ENCODE measurements around the gene ZNF689. TPM values are rescaled to one million over a fixed set of nuclear protein-coding genes. Genes with fewer than 3 reads are reported as not detected.

ZNF689 gene
- total RNA-seq, 4 donors from 2014 or later: 9.7 to 14.7 (median 11.8) TPM

DNA sequence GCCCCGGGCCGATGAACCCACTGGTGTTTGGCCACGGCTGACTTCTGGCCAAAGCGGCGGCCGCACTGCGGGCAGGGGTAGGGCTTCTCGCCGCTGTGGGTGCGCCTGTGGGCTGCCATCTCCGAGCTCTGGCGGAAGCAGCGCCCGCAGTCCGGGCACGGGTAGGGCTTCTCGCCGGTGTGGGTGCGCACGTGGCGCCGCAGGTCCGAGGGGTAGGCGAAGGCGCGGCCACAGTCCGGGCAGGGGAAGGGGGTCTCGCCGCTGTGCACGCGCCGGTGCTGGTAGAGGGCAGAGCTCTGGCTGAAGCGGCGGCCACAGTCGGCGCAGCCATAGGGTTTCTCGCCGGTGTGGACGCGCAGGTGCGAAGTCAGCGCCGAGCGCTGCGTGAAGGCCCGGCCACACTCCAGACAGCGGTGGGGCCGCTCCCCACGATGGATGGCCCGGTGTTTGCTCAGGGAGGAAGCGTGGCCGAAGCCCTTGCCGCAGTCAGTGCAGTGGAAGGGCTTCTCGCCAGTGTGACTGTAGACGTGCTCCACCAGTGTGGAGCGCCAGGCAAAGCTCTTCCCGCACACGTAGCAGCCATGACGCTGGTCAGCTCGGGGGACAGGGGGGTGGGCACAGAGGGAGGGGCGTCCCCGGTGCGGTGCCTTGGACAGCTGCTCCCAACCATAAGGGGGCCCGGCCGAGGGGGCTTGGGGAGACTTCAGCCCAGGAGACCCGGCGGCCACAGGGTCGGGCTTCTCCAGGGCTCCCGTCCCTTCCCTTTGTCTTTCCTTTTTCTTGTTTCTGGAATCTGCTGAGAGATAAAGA is 54.7 kb downstream of the ZNF689 start:
- H3K4me1 ChIP-seq: peaks cover 6 to 13% of the 10 kb centered on the region in 2 donors
- TF ChIP-seq, protein P1, sequence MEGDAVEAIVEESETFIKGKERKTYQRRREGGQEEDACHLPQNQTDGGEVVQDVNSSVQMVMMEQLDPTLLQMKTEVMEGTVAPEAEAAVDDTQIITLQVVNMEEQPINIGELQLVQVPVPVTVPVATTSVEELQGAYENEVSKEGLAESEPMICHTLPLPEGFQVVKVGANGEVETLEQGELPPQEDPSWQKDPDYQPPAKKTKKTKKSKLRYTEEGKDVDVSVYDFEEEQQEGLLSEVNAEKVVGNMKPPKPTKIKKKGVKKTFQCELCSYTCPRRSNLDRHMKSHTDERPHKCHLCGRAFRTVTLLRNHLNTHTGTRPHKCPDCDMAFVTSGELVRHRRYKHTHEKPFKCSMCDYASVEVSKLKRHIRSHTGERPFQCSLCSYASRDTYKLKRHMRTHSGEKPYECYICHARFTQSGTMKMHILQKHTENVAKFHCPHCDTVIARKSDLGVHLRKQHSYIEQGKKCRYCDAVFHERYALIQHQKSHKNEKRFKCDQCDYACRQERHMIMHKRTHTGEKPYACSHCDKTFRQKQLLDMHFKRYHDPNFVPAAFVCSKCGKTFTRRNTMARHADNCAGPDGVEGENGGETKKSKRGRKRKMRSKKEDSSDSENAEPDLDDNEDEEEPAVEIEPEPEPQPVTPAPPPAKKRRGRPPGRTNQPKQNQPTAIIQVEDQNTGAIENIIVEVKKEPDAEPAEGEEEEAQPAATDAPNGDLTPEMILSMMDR (IDR thresholded peaks at IDR 0.05): peak in 1 of 6 experiments; percentile 2
- no peak for TF ChIP-seq POLR2A (IDR thresholded peaks at IDR 0.05)
- intact Hi-C loops (cut with DNase I): no loop called here
- no peaks in the 10 kb centered on the region for H3K9me3 ChIP-seq
- H3K27ac ChIP-seq: no peak overlapping the region
- H3K4me3 ChIP-seq (replicated peaks in 1 of 3): no peak overlapping the region
- H3K27me3 ChIP-seq: no peaks in the 10 kb centered on the region
- no peak for DNase-seq
- H3K36me3 ChIP-seq: peaks cover 11% of the 10 kb centered on the region in 2 donors
- 95 to 96% methylated on average over 20 to 40 of the region's 69 CpGs for WGBS, 2 donors

DNA sequence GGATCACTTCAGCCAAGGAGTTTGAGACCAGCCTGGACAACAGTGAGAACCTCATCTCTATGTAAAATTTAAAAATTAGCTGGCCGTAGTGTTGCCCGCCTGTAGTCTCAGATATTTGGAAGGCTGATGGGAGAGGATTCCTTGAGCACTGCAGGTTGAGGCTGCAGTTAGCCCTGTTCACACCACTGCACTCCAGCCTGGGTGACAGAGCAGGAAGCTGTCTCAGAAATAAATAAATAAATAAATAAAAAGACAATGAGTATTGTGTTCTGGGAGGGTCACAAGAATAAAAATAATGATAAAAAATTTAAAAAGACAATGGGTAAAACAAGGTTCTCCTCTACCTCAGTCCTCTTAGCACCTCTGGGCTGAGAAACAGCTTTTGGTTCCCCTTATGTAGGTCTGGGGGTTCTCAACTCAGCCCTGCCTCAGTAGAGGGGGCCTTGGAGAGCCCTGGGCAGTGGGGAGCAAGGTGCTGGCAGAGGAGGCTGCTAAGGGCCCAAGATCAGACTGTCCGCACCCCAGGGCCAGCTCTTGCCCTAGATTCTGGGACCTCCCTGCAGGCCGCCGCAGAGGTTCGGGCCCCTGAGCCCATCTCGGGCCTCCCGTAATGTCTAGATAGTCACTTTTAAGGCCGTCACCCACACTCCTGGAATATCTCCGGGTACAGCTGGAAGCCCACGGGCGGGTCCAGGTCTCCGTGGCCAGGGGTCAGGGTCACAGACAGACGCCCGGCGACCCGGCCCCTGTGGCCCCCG is 55.5 kb downstream of the ZNF689 start:
- H3K4me1 ChIP-seq: peaks cover 6 to 13% of the 10 kb centered on the region in 2 donors
- no peak overlapping the region for H3K27ac ChIP-seq
- DNase-seq: no peak
- intact Hi-C loops (cut with DNase I): no loop called here
- H3K9me3 ChIP-seq: no peaks in the 10 kb centered on the region
- H3K27me3 ChIP-seq: no peaks in the 10 kb centered on the region
- WGBS, 2 donors: 96 to 99% methylated on average over 3 to 9 of the region's 18 CpGs
- TF ChIP-seq, protein P1 (IDR thresholded peaks at IDR 0.05): no peak
- no peak for TF ChIP-seq POLR2A (IDR thresholded peaks at IDR 0.05)
- H3K36me3 ChIP-seq: peaks cover 11% of the 10 kb centered on the region in 2 donors
- no peak overlapping the region for H3K4me3 ChIP-seq (replicated peaks in 1 of 3)

DNA sequence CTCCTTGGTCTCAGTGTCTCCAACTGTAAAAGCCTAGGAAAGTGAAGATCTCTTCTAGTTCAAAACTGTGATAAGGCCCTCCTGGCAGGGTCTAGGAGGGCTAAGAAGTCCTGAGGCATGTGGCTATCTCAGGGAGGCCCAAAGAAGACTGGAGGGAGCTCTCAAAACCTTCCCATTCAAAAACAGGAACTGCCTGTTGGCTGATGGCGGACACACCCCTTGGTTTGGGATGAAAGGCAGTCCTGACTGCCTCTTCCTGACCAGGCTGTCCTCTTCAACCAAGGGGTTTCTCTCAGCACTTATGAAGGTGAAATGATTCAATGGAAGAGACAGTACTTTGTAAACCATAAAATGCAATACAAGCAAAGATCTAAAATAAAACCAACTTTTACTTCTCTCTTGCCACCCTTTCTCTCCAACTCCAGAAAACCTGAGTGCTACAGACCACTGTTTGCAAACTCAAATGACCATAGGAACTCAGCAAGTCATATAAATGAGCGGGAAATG is 56.7 kb downstream of the ZNF689 start:
- H3K4me1 ChIP-seq: peaks cover 6 to 10% of the 10 kb centered on the region in 2 donors
- no peak overlapping the region for H3K27ac ChIP-seq
- TF ChIP-seq, protein P1 (IDR thresholded peaks at IDR 0.05): no peak
- TF ChIP-seq POLR2A (IDR thresholded peaks at IDR 0.05): no peak
- H3K27me3 ChIP-seq: no peaks in the 10 kb centered on the region
- 89 to 94% methylated on average over 2 of the region's 2 CpGs for WGBS, 2 donors
- peaks cover 11% of the 10 kb centered on the region in 2 donors for H3K36me3 ChIP-seq
- no peak overlapping the region for H3K4me3 ChIP-seq (replicated peaks in 1 of 3)
- intact Hi-C loops (cut with DNase I): no loop called here
- H3K9me3 ChIP-seq: no peaks in the 10 kb centered on the region
- no peak for DNase-seq

DNA sequence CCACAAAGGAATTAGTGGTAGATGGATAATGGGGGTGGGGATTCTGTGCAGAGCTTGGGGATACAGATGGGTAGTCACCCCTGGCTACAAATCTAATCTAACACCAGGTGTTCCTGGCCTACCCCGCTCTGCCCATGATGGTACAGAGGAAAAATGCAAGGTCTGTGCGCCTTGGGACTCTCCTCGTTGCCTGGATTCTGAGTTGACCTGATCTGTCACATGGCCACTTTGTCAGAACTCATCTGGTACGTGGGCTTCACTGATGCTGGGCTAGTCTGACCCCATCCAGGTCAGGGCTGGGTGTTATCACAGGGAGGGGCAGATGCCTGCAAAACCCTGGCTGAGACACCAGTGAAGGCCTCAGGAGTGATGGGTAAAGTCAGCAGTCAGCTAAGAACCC is 57.2 kb downstream of the ZNF689 start:
- peaks cover 6 to 10% of the 10 kb centered on the region in 2 donors for H3K4me1 ChIP-seq
- no peaks in the 10 kb centered on the region for H3K9me3 ChIP-seq
- TF ChIP-seq POLR2A (IDR thresholded peaks at IDR 0.05): no peak
- TF ChIP-seq, protein P1 (IDR thresholded peaks at IDR 0.05): no peak
- WGBS, 2 donors: 84 to 100% methylated on average over 4 of the region's 4 CpGs
- DNase-seq: no peak
- peaks cover 11% of the 10 kb centered on the region in 2 donors for H3K36me3 ChIP-seq
- no peak overlapping the region for H3K27ac ChIP-seq
- no peaks in the 10 kb centered on the region for H3K27me3 ChIP-seq
- intact Hi-C loops (cut with DNase I): no loop called here
- H3K4me3 ChIP-seq (replicated peaks in 1 of 3): no peak overlapping the region

Small RNA genes lying within 50 kb of the gene (small RNA-seq; reads per million reads assigned to genes)
- gene AC093249.1: not detected
- gene AC093249.4: not detected

Other genes starting within 250 kb of the ZNF689 start
- 10 to 100 TPM; 26.6 to 38.1 (median 33.5) TPM for gene TBC1D10B, start 239.9 kb downstream of the ZNF689 start, total RNA-seq
- not detected for gene MYL11, start 235.6 kb downstream of the ZNF689 start, total RNA-seq
- 1 to 10 TPM in 3 of 4 donors, under 1 TPM in 1; 0.56 to 3.4 (median 1.4) TPM for gene SEPTIN1, start 227.8 kb downstream of the ZNF689 start, total RNA-seq
- 10 to 100 TPM in 2 of 4 donors, 1 to 10 TPM in 2; 8.5 to 12.2 (median 9.4) TPM for gene ZNF48, start 215.0 kb downstream of the ZNF689 start, total RNA-seq
- gene ZNF771, start 202.8 kb downstream of the ZNF689 start, total RNA-seq: 10 to 100 TPM in 3 of 4 donors, 1 to 10 TPM in 1; 9.1 to 29.5 (median 19.1) TPM
- 10 to 100 TPM; 18.8 to 26.4 (median 22.5) TPM for gene DCTPP1, start 180.4 kb downstream of the ZNF689 start, total RNA-seq
- 10 to 100 TPM; 34.5 to 41.3 (median 39.9) TPM for gene SEPHS2, start 164.5 kb downstream of the ZNF689 start, total RNA-seq
- gene ITGAL, start 137.6 kb downstream of the ZNF689 start, total RNA-seq: 1 to 10 TPM in 3 of 4 donors, under 1 TPM in 1; 0.56 to 4.6 (median 2.8) TPM
- 10 to 100 TPM; 27.4 to 44.9 (median 32.3) TPM for gene ZNF768, start 83.8 kb downstream of the ZNF689 start, total RNA-seq
- 10 to 100 TPM; 13.6 to 30.7 (median 21.8) TPM for gene ZNF747, start 75.5 kb downstream of the ZNF689 start, total RNA-seq
- gene ZNF764, start 52.0 kb downstream of the ZNF689 start, total RNA-seq: 10 to 100 TPM in 3 of 4 donors, 1 to 10 TPM in 1; 9.3 to 15.4 (median 11.8) TPM
- gene ZNF688, start 38.7 kb downstream of the ZNF689 start, total RNA-seq: 10 to 100 TPM; 10.6 to 26.1 (median 16.5) TPM
- 10 to 100 TPM; 10.3 to 16.9 (median 12.4) TPM for gene ZNF785, start 24.7 kb downstream of the ZNF689 start, total RNA-seq
- gene PRR14, start 40.6 kb upstream of the ZNF689 start, total RNA-seq: 10 to 100 TPM; 26.5 to 44.7 (median 34.7) TPM
- gene FBRS, start 48.0 kb upstream of the ZNF689 start, total RNA-seq: 10 to 100 TPM; 35.6 to 56.8 (median 42.1) TPM
- 10 to 100 TPM; 32.9 to 57.7 (median 50.7) TPM for gene SRCAP, start 88.8 kb upstream of the ZNF689 start, total RNA-seq
- gene PHKG2, start 138.0 kb upstream of the ZNF689 start, total RNA-seq: 10 to 100 TPM; 28.1 to 52.8 (median 42.3) TPM
- gene CFAP119, start 151.7 kb upstream of the ZNF689 start, total RNA-seq: 10 to 100 TPM in 3 of 4 donors, 1 to 10 TPM in 1; 9.6 to 24.7 (median 15.5) TPM
- 100 to 1,000 TPM; 105 to 147 (median 113) TPM for gene RNF40, start 151.9 kb upstream of the ZNF689 start, total RNA-seq
- 10 to 100 TPM; 14.5 to 26.7 (median 19.0) TPM for gene ZNF629, start 176.8 kb upstream of the ZNF689 start, total RNA-seq

Data from thyroid gland (tissue), 4 donors.